AG04450 (cell line): ENCODE results near the gene SYT14. TPM values are rescaled to one million over a fixed set of nuclear protein-coding genes. Genes with fewer than 3 reads are reported as not detected.
"Not testable (repeated sequence)": the region's sequence is repeated elsewhere in the genome, so short reads cannot be mapped to it uniquely, and the experiment has no call there.

Experiments used
- CTCF ChIA-PET: fragments of 300-600, 350-600 bp; formaldehyde crosslinking; extraction: SDS; loops from one replicate; lab custom pipeline; 2022; ENCODE audit warnings: antibody characterized with exemption, inconsistent platforms; lab: Charles Lee
- POLR2A ChIA-PET: fragments of 350-600 bp; formaldehyde crosslinking; extraction: SDS; loops from one replicate; lab custom pipeline; 2021; ENCODE audit warnings: antibody characterized with exemption, inconsistent platforms; lab: Yijun Ruan, JAX
- DNase-seq: peaks from one replicate; pipeline ENCODE4 v3.0.0-alpha.2; 2011; ENCODE audit warnings: low read depth, low spot score
- H3K27ac ChIP-seq: one replicate; pipeline ENCODE4 v1.5.1; 2012; ENCODE audit warnings: low read depth, low read length, control low read depth
- H3K27me3 ChIP-seq: one replicate; pipeline ENCODE4 v1.6.0; 2012; ENCODE audit warnings: low read length; ENCODE audit not compliant: control insufficient read depth, insufficient read depth
- H3K4me3 ChIP-seq: 2 replicates; pipeline ENCODE4 v1.5.1; 2011; ENCODE audit warnings: mild to moderate bottlenecking, low read depth, low read length, control low read depth
- H3K9me3 ChIP-seq: 2 replicates; pipeline ENCODE4 v1.5.1; 2012; ENCODE audit warnings: low read length; ENCODE audit not compliant: control insufficient read depth, insufficient read depth
- CTCF ChIP-seq: IDR thresholded peaks from 2 replicates; pipeline ENCODE4 v1.5.1; 2011; ENCODE audit warnings: low read depth, low read length, control low read depth, inconsistent platforms
- polyA plus RNA-seq: library from polyadenylated mRNA; depleted of rRNA; stranded (reverse); fragments of >200 nt; gene quantifications from 2 replicates; pipeline ENCODE4 v1.2.3, GENCODE V29; 2011

The SYT14 gene
- polyA plus RNA-seq, 1 experiment = 4.8 TPM

- no peak for DNase-seq
- TF ChIP-seq CTCF = no peak
- Histone ChIP-seq H3K9me3 (peaks cover 8% of the 10 kb centered on the region; the same call in 1 of the 2 replicates), H3K27ac (no peak overlapping the region), H3K27me3 (no peaks in the 10 kb centered on the region), H3K4me3 (no peak overlapping the region)
- ChIA-PET CTCF (interaction anchor here (1.0 kb wide), 1 partner anchor 178 kb away, joined by 3 read pairs; no protein-coding TSS in a partner anchor), POLR2A (no interaction called here)
Measured at GRCh38 chr1:210195635-210196160, 257.7 kb downstream of the SYT14 start.

GRCh38 chr1:210196266-210196665 lies 258.2 kb downstream of the SYT14 start:
- H3K9me3 ChIP-seq, DNase-seq, H3K27ac ChIP-seq, POLR2A ChIA-PET, H3K27me3 ChIP-seq, H3K4me3 ChIP-seq: not testable (repeated sequence)
- CTCF ChIA-PET = interaction anchor here (1.0 kb wide), 1 partner anchor 178 kb away, joined by 3 read pairs; no protein-coding TSS in a partner anchor

GRCh38 chr1:210198840-210199239 lies 260.8 kb downstream of the SYT14 start:
- H3K4me3 ChIP-seq = no peak overlapping the region
- ChIA-PET POLR2A (no interaction called here), CTCF (no interaction called here)
- TF ChIP-seq CTCF = no peak
- H3K9me3 ChIP-seq = peaks cover 8% of the 10 kb centered on the region; the same call in 1 of the 2 replicates
- no peak overlapping the region for H3K27ac ChIP-seq
- no peaks in the 10 kb centered on the region for H3K27me3 ChIP-seq
- no peak for DNase-seq

- ChIA-PET CTCF (interaction anchor here (0.6 to 1.0 kb wide), 3 partner anchors 110 to 997 kb away, joined by 3 to 15 read pairs (median 8); no protein-coding TSS in a partner anchor), POLR2A (interaction anchor here (0.6 kb wide), 1 partner anchor 49 kb away, joined by 7 read pairs; no protein-coding TSS in a partner anchor)
- H3K27ac ChIP-seq = no peak overlapping the region
- H3K27me3 ChIP-seq = no peaks in the 10 kb centered on the region
- no peak for TF ChIP-seq CTCF
- H3K4me3 ChIP-seq = no peak overlapping the region
- DNase-seq = no peak
- peaks cover 8% of the 10 kb centered on the region; the same call in 1 of the 2 replicates for H3K9me3 ChIP-seq
Measured at GRCh38 chr1:210200124-210200736, 262.2 kb downstream of the SYT14 start.

GRCh38 chr1:210201681-210202080 lies 263.7 kb downstream of the SYT14 start:
- H3K9me3 ChIP-seq = no peaks in the 10 kb centered on the region
- CTCF ChIA-PET = no interaction called here
- peak; percentile 13 for DNase-seq
- no peak overlapping the region for H3K27ac ChIP-seq
- POLR2A ChIA-PET = no interaction called here
- H3K4me3 ChIP-seq = no peak overlapping the region
- no peak for TF ChIP-seq CTCF
- H3K27me3 ChIP-seq = no peaks in the 10 kb centered on the region
